Inferior parietal cortex (tissue), 1 donor: ENCODE measurements around the gene CFDP1.
"Not testable (repeated sequence)": the region's sequence is repeated elsewhere in the genome, so short reads cannot be mapped to it uniquely, and the experiment has no call there.

Experiments used
- DNase-seq: peaks from one replicate; pipeline ENCODE4 v3.0.0-alpha.2; 2016; ENCODE audit errors: extremely low spot score

CFDP1 gene

GRCh38 chr16:75458439-75458838, 25.1 kb upstream of the CFDP1 start:
- no peak for DNase-seq

- no peak for DNase-seq
Observed at GRCh38 chr16:75458029-75458428, 24.7 kb upstream of the CFDP1 start.

GRCh38 chr16:75457485-75458021, 24.2 kb upstream of the CFDP1 start:
- DNase-seq, result no peak

- DNase-seq, result no peak
Observed at GRCh38 chr16:75456971-75457370, 23.7 kb upstream of the CFDP1 start.

- DNase-seq, result not testable (repeated sequence)
Observed at GRCh38 chr16:75456486-75456885, 23.2 kb upstream of the CFDP1 start.

GRCh38 chr16:75455677-75456076, 22.4 kb upstream of the CFDP1 start:
- no peak for DNase-seq

GRCh38 chr16:75452464-75453190, 19.3 kb upstream of the CFDP1 start:
- DNase-seq, result no peak

- DNase-seq, result no peak
Observed at GRCh38 chr16:75446416-75446815, 13.1 kb upstream of the CFDP1 start.

- no peak for DNase-seq
Observed at GRCh38 chr16:75445298-75445697, 12.0 kb upstream of the CFDP1 start.

- DNase-seq, result no peak
Observed at GRCh38 chr16:75443298-75443697, 10.0 kb upstream of the CFDP1 start.

- DNase-seq, result peak; percentile 85
Observed at GRCh38 chr16:75433732-75434413, 570 bp upstream of the CFDP1 start.

- DNase-seq, result no peak
Observed at GRCh38 chr16:75429621-75430403, 3.5 kb downstream of the CFDP1 start.

GRCh38 chr16:75426524-75426923, 6.8 kb downstream of the CFDP1 start:
- DNase-seq, result not testable (repeated sequence)

- DNase-seq, result not testable (repeated sequence)
Observed at GRCh38 chr16:75424105-75424762, 9.1 kb downstream of the CFDP1 start.

- no peak for DNase-seq
Observed at GRCh38 chr16:75423723-75424104, 9.6 kb downstream of the CFDP1 start.

GRCh38 chr16:75421820-75422126, 11.5 kb downstream of the CFDP1 start:
- DNase-seq, result no peak

- DNase-seq, result no peak
Observed at GRCh38 chr16:75420987-75421819, 12.1 kb downstream of the CFDP1 start.

GRCh38 chr16:75416904-75417565, 16.3 kb downstream of the CFDP1 start:
- DNase-seq, result no peak

GRCh38 chr16:75415169-75415905, 18.0 kb downstream of the CFDP1 start:
- no peak for DNase-seq

- no peak for DNase-seq
Observed at GRCh38 chr16:75413951-75414350, 19.4 kb downstream of the CFDP1 start.
